ENCODE data around the gene MLKL.
"Not testable (repeated sequence)": the region's sequence is repeated elsewhere in the genome, so short reads cannot be mapped to it uniquely, and the experiment has no call there.

MLKL gene

GRCh38 chr16:74732707-74733350, 32.2 kb upstream of the MLKL start:
- DNase-seq (ENCODE audit: low read depth): no peak

GRCh38 chr16:74731853-74732477, 31.3 kb upstream of the MLKL start:
- no peak for DNase-seq (ENCODE audit: low read depth)

- no peak for DNase-seq (ENCODE audit: low read depth)
Measured at GRCh38 chr16:74729783-74730683, 29.4 kb upstream of the MLKL start.

- no peak for DNase-seq (ENCODE audit: low read depth)
Measured at GRCh38 chr16:74727903-74728302, 27.2 kb upstream of the MLKL start.

GRCh38 chr16:74726716-74727115, 26.1 kb upstream of the MLKL start:
- DNase-seq (ENCODE audit: low read depth): no peak

- no peak for DNase-seq (ENCODE audit: low read depth)
Measured at GRCh38 chr16:74725651-74726455, 25.2 kb upstream of the MLKL start.

GRCh38 chr16:74724820-74725549, 24.3 kb upstream of the MLKL start:
- DNase-seq (ENCODE audit: low read depth): no peak

GRCh38 chr16:74723256-74723655, 22.6 kb upstream of the MLKL start:
- no peak for DNase-seq (ENCODE audit: low read depth)

GRCh38 chr16:74722156-74722555, 21.5 kb upstream of the MLKL start:
- DNase-seq (ENCODE audit: low read depth): not testable (repeated sequence)

GRCh38 chr16:74721716-74722115, 21.1 kb upstream of the MLKL start:
- no peak for DNase-seq (ENCODE audit: low read depth)

- DNase-seq (ENCODE audit: low read depth): no peak
Measured at GRCh38 chr16:74720579-74720978, 19.9 kb upstream of the MLKL start.

GRCh38 chr16:74718741-74719610, 18.3 kb upstream of the MLKL start:
- DNase-seq (ENCODE audit: low read depth): no peak

GRCh38 chr16:74718140-74718539, 17.5 kb upstream of the MLKL start:
- DNase-seq (ENCODE audit: low read depth): no peak

GRCh38 chr16:74717367-74717766, 16.7 kb upstream of the MLKL start:
- no peak for DNase-seq (ENCODE audit: low read depth)

- DNase-seq (ENCODE audit: low read depth): no peak
Measured at GRCh38 chr16:74716355-74716754, 15.7 kb upstream of the MLKL start.

- no peak for DNase-seq (ENCODE audit: low read depth)
Measured at GRCh38 chr16:74713876-74714275, 13.2 kb upstream of the MLKL start.

GRCh38 chr16:74713325-74713724, 12.7 kb upstream of the MLKL start:
- DNase-seq (ENCODE audit: low read depth): no peak

GRCh38 chr16:74711938-74712337, 11.3 kb upstream of the MLKL start:
- no peak for DNase-seq (ENCODE audit: low read depth)

- no peak for DNase-seq (ENCODE audit: low read depth)
Measured at GRCh38 chr16:74710401-74710800, 9.7 kb upstream of the MLKL start.

GRCh38 chr16:74709441-74709877, 8.8 kb upstream of the MLKL start:
- DNase-seq (ENCODE audit: low read depth): peak; percentile 71

- DNase-seq (ENCODE audit: low read depth): no peak
Measured at GRCh38 chr16:74700116-74700437, 585 bp downstream of the MLKL start.

Data from stimulated activated CD4-positive, alpha-beta T cell treated with anti-CD3 and anti-CD28 coated beads, Interleukin-2, amount 100 ng/mL, for 4 hours (primary cell).